Keratinocyte (primary cell): ENCODE data around the gene NSUN4.

Experiments
- EZH2 ChIP-seq: IDR thresholded peaks from one replicate; pipeline ENCODE4 v1.6.1; 2012; ENCODE audit warnings: inconsistent platforms, mild to moderate bottlenecking, low read length, moderate library complexity
- TF ChIP-seq, protein P1 (sequence below), 3 experiments: IDR thresholded peaks in 1 of 3; conservative IDR thresholded peaks in 1 of 3; optimal IDR thresholded peaks in 1 of 3; 2 replicates in 2 of 3; 3 replicates in 1 of 3; pipeline versions ENCODE3 to v1.5.1; 2011; ENCODE audit warnings: low read length in 3 of 3, mild to moderate bottlenecking in 3 of 3, moderate library complexity in 2 of 3, control low read depth in 1 of 3, inconsistent platforms in 1 of 3; ENCODE audit not compliant: insufficient read depth in 2 of 3; ENCODE audit errors: extremely low read depth in 1 of 3

DNA sequence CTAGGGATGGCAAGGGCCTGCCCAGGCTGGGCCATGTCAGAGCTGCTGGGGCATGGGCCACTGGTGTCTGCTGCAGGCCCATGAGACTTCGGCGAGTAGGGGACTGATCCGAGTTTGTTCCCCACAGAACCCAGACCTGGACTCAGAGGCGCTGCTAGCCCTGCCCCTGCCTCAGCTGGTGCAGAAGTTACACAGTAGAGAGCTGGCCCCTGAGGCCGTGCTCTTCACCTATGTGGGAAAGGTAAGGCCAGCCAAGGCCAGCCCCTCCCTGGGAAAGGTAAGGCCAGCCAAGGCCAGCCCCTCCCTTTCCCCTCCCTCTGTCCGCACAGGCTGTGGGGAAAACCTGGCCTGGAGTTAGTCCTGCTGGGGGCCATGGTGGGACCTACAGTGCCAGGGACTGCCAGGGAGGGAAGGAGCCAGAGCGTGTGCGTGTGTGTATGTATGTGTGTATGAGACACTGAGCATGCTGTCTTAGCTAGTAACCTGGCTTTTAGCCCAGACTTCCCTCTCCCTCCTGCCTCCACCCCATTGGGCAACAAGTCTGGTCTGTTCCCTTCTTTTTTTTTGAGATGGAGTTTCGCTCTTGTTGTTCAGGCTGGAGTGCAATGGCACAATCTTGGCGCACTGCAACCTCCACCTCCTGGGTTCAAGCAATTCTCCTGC lies 61.5 kb downstream of the NSUN4 start:
- no peak for TF ChIP-seq EZH2
- TF ChIP-seq, protein P1, sequence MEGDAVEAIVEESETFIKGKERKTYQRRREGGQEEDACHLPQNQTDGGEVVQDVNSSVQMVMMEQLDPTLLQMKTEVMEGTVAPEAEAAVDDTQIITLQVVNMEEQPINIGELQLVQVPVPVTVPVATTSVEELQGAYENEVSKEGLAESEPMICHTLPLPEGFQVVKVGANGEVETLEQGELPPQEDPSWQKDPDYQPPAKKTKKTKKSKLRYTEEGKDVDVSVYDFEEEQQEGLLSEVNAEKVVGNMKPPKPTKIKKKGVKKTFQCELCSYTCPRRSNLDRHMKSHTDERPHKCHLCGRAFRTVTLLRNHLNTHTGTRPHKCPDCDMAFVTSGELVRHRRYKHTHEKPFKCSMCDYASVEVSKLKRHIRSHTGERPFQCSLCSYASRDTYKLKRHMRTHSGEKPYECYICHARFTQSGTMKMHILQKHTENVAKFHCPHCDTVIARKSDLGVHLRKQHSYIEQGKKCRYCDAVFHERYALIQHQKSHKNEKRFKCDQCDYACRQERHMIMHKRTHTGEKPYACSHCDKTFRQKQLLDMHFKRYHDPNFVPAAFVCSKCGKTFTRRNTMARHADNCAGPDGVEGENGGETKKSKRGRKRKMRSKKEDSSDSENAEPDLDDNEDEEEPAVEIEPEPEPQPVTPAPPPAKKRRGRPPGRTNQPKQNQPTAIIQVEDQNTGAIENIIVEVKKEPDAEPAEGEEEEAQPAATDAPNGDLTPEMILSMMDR (optimal IDR thresholded peaks at IDR 0.05 in 1 of 3, IDR thresholded peaks at IDR 0.05 in 1 of 3, conservative IDR thresholded peaks at IDR 0.05 in 1 of 3; ENCODE audit: extremely low read depth in 1 of 3, insufficient read depth in 2 of 3, low read length in 3 of 3), result no peak
